Liver (tissue), 9 donors: ENCODE results near the gene CHRNG. TPM values are rescaled to one million over a fixed set of nuclear protein-coding genes. Genes with fewer than 3 reads are reported as not detected.

ENCODE experiments used
- DNase-seq: peaks from one replicate; pipeline ENCODE4 v3.0.0-alpha.2; 2017; ENCODE audit warnings: low spot score
- H3K27ac ChIP-seq, 2 donors: one replicate each; pipeline ENCODE4 v1.7.0; 2013; ENCODE audit warnings: inconsistent platforms in 2 of 2, low read length in 2 of 2, control low read depth in 1 of 2, low read depth in 1 of 2, mild to moderate bottlenecking in 1 of 2
- H3K27me3 ChIP-seq, 4 donors: one replicate each; pipeline versions ENCODE4 v1.6.1 to v1.7.0; 2013; ENCODE audit warnings: low read length in 3 of 4, inconsistent platforms in 1 of 4, mild to moderate bottlenecking in 1 of 4, moderate library complexity in 1 of 4; ENCODE audit not compliant: control insufficient read depth in 4 of 4, insufficient read depth in 4 of 4
- H3K36me3 ChIP-seq, 4 donors: one replicate each; pipeline versions ENCODE4 v1.6.1 to v1.7.0; 2013; ENCODE audit warnings: low read length in 3 of 4, mild to moderate bottlenecking in 3 of 4, low read depth in 1 of 4, moderate library complexity in 1 of 4; ENCODE audit not compliant: control insufficient read depth in 4 of 4, insufficient read depth in 3 of 4
- H3K4me1 ChIP-seq, 4 donors: one replicate each; pipeline versions ENCODE4 v1.6.1 to v1.7.0; 2013; ENCODE audit warnings: low read length in 3 of 4, mild to moderate bottlenecking in 3 of 4, moderate library complexity in 1 of 4; ENCODE audit not compliant: control insufficient read depth in 4 of 4, insufficient read depth in 4 of 4
- H3K4me3 ChIP-seq, 3 donors: one replicate each; pipeline versions ENCODE4 v1.6.1 to v1.7.0; 2013; ENCODE audit warnings: low read length in 3 of 3, control low read depth in 1 of 3, low read depth in 1 of 3, mild to moderate bottlenecking in 1 of 3
- H3K9ac ChIP-seq, 2 donors: one replicate each; pipeline ENCODE4 v1.7.0; 2013; ENCODE audit warnings: low read length in 2 of 2, mild to moderate bottlenecking in 2 of 2, moderate library complexity in 2 of 2, control low read depth in 1 of 2, low read depth in 1 of 2
- H3K9me3 ChIP-seq, 4 donors: one replicate each; pipeline versions ENCODE4 v1.6.1 to v1.7.0; 2013; ENCODE audit warnings: low read length in 3 of 4; ENCODE audit not compliant: control insufficient read depth in 4 of 4
- CTCF ChIP-seq: fragments of 150-350 bp; IDR thresholded peaks from 2 replicates; pipeline ENCODE4 v1.5.1; 2017; ENCODE audit warnings: improper control_type of control experiment, low read depth, low read length; ENCODE audit not compliant: missing input control
- EGR1 ChIP-seq, 2 donors: IDR thresholded peaks; 2 replicates each; pipeline ENCODE4 v1.6.1; 2016 to 2018; ENCODE audit warnings: antibody characterized with exemption in 2 of 2, low read depth in 2 of 2
- FOXA2 ChIP-seq: IDR thresholded peaks from 2 replicates; pipeline ENCODE4 v1.6.1; 2016; ENCODE audit warnings: antibody characterized with exemption
- HNF4A ChIP-seq, 2 donors: conservative IDR thresholded peaks; 2 replicates each; pipeline ENCODE4 v1.6.1; 2016; ENCODE audit warnings: antibody characterized with exemption in 2 of 2, mild to moderate bottlenecking in 2 of 2
- HNF4G ChIP-seq: IDR thresholded peaks from 2 replicates; pipeline ENCODE4 v1.6.1; 2016; ENCODE audit warnings: antibody characterized with exemption
- MAX ChIP-seq: IDR thresholded peaks from 2 replicates; pipeline ENCODE4 v1.6.1; 2016; ENCODE audit warnings: antibody characterized with exemption
- NR2F2 ChIP-seq: IDR thresholded peaks from 2 replicates; pipeline ENCODE4 v1.6.1; 2016; ENCODE audit warnings: antibody characterized with exemption
- RXRA ChIP-seq, 2 donors: IDR thresholded peaks; 2 replicates each; pipeline ENCODE4 v1.6.1; 2017 to 2018; ENCODE audit warnings: antibody characterized with exemption in 2 of 2, mild to moderate bottlenecking in 1 of 2
- SP1 ChIP-seq: IDR thresholded peaks from 2 replicates; pipeline ENCODE4 v1.6.1; 2018; ENCODE audit warnings: antibody characterized with exemption, mild to moderate bottlenecking
- TAF1 ChIP-seq: conservative IDR thresholded peaks from 2 replicates; pipeline ENCODE4 v1.6.1; 2016; ENCODE audit warnings: antibody characterized with exemption, mild to moderate bottlenecking
- YY1 ChIP-seq: IDR thresholded peaks from 2 replicates; pipeline ENCODE4 v1.6.1; 2016; ENCODE audit warnings: antibody characterized with exemption, mild to moderate bottlenecking
- WGBS: extraction: QIAGEN DNeasy Blood & Tissue Kit; methylation state at CpG from one replicate; pipeline ENCODE4 v1.1.7; 2013; 5-methylcytosine and 5-hydroxymethylcytosine counted together
- polyA plus RNA-seq, 2 donors: library from polyadenylated mRNA; stranded (reverse) in 1 of 2; unstranded in 1 of 2; fragments of 200-250 nt in 1 of 2; fragments of >200 nt in 1 of 2; fragmentation: Nextera tagmentation in 1 of 2; extraction: Ambion mirVana in 1 of 2; gene quantifications; one replicate each; pipeline versions ENCODE4 v1.2.1 to v1.2.3, GENCODE V29; 2013 to 2015
- total RNA-seq, 2 donors: library from RNA; depleted of rRNA; stranded (reverse); fragments of >200 nt; gene quantifications; one replicate each; pipeline ENCODE4 v1.2.3, GENCODE V29; 2014
- TF ChIP-seq, protein P1 (sequence below): IDR thresholded peaks from 2 replicates; pipeline ENCODE4 v1.6.1; 2016; ENCODE audit warnings: antibody characterized with exemption
- TF ChIP-seq, protein P2 (sequence below): IDR thresholded peaks from 2 replicates; pipeline ENCODE4 v1.6.1; 2016; ENCODE audit warnings: antibody characterized with exemption
- donor health status: healthy.
- donor health status: healthy.
- donor health status: healthy.
- donor health status: healthy.
- donor health status: healthy.

The CHRNG gene
- total and polyA plus RNA-seq, 4 donors, result not detected

DNA sequence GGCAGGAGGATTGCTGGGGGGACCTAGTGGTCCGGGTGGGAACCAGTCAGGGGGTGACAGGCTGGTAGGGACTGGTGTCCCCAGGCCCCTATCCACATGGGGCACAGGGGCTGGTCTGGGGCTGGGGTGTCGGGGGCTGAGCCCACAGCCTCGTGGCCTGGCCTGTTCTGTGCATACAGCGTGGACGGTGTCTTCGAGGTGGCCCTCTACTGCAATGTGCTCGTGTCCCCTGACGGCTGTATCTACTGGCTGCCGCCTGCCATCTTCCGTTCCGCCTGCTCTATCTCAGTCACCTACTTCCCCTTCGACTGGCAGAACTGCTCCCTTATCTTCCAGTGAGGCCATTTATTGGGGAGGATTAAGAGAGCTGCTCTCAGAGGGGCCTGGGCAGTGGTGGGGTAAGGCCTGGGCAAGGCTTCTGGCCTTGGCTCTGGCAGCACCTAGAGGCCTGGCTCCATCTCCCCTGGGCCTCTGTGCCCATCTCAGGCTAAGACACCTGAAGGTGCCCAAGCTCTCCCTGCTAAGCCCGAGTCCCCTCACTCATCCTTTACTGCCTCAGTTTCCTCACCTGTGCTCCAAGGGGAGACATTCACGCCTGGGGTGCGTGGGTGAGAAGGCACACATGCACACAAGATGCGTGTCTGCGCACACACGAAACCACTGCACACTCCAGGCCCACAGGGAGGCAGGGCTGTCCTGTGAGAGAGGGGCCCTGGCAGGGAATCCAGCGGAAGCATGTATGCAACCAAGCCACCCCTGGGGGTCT lies 1.9 kb downstream of the CHRNG start:
- Histone ChIP-seq H3K9me3 (no peaks in the 10 kb centered on the region), H3K4me1 (no peaks in the 10 kb centered on the region), H3K27me3 (no peaks in the 10 kb centered on the region), H3K4me3 (no peak overlapping the region), H3K27ac (no peak overlapping the region), H3K9ac (no peak overlapping the region), H3K36me3 (no peaks in the 10 kb centered on the region)
- TF ChIP-seq HNF4G, result no peak
- TF ChIP-seq EGR1 (IDR thresholded peaks at IDR 0.05; ENCODE audit: low read depth in 2 of 2), result no peak
- TF ChIP-seq MAX, result no peak
- 74% methylated on average over 19 of the region's 19 CpGs for WGBS
- DNase-seq, result no peak

- no peaks in the 10 kb centered on the region for H3K4me1 ChIP-seq
- TF ChIP-seq, protein P1, sequence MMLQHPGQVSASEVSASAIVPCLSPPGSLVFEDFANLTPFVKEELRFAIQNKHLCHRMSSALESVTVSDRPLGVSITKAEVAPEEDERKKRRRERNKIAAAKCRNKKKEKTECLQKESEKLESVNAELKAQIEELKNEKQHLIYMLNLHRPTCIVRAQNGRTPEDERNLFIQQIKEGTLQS, result no peak
- no peak for TF ChIP-seq FOXA2
- H3K27ac ChIP-seq, result no peak overlapping the region
- H3K9ac ChIP-seq, result no peak overlapping the region
- WGBS, result 60% methylated on average over 9 of the region's 9 CpGs
- DNase-seq, result no peak
- H3K36me3 ChIP-seq, result no peaks in the 10 kb centered on the region
- H3K27me3 ChIP-seq, result no peaks in the 10 kb centered on the region
- no peak overlapping the region for H3K4me3 ChIP-seq
- H3K9me3 ChIP-seq, result no peaks in the 10 kb centered on the region
Measured at GRCh38 chr2:232541961-232542714, 2.6 kb downstream of the CHRNG start.

- Histone ChIP-seq H3K9ac (no peak overlapping the region), H3K36me3 (no peaks in the 10 kb centered on the region), H3K27me3 (no peaks in the 10 kb centered on the region), H3K4me3 (no peak overlapping the region), H3K4me1 (peaks cover 0 to 4% (median 0%) of the 10 kb centered on the region in 4 donors), H3K27ac (no peak overlapping the region), H3K9me3 (no peaks in the 10 kb centered on the region)
- no peak for DNase-seq
- no peak for TF ChIP-seq EGR1 (IDR thresholded peaks at IDR 0.05; ENCODE audit: low read depth in 2 of 2)
- TF ChIP-seq HNF4A (conservative IDR thresholded peaks at IDR 0.05), result no peak
- TF ChIP-seq TAF1, result no peak
- TF ChIP-seq, protein P2, sequence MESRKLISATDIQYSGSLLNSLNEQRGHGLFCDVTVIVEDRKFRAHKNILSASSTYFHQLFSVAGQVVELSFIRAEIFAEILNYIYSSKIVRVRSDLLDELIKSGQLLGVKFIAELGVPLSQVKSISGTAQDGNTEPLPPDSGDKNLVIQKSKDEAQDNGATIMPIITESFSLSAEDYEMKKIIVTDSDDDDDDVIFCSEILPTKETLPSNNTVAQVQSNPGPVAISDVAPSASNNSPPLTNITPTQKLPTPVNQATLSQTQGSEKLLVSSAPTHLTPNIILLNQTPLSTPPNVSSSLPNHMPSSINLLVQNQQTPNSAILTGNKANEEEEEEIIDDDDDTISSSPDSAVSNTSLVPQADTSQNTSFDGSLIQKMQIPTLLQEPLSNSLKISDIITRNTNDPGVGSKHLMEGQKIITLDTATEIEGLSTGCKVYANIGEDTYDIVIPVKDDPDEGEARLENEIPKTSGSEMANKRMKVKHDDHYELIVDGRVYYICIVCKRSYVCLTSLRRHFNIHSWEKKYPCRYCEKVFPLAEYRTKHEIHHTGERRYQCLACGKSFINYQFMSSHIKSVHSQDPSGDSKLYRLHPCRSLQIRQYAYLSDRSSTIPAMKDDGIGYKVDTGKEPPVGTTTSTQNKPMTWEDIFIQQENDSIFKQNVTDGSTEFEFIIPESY, result no peak
- no peak for TF ChIP-seq MAX
- no peak for TF ChIP-seq RXRA (IDR thresholded peaks at IDR 0.05)
- TF ChIP-seq SP1, result no peak
- TF ChIP-seq NR2F2, result no peak
- TF ChIP-seq, protein P1, result no peak
- TF ChIP-seq FOXA2, result no peak
- TF ChIP-seq YY1, result no peak
- no peak for TF ChIP-seq HNF4G
- TF ChIP-seq CTCF, result no peak
- 92% methylated on average over 20 of the region's 20 CpGs for WGBS
Measured at GRCh38 chr2:232542715-232543467, 3.4 kb downstream of the CHRNG start.
